IMR-90 (cell line): ENCODE results near the gene CXCL11. TPM values are rescaled to one million over a fixed set of nuclear protein-coding genes. Genes with fewer than 3 reads are reported as not detected.
A peak's percentile ranks its signal among the peaks of the same experiment; 100 is the strongest.

Experiments used
- ATAC-seq: fragments of 200-7000 bp; cut with Tn5 transposase; 2 replicates; pipeline ENCODE4 v1.9.1; 2020; ENCODE audit warnings: low read depth, mild to moderate bottlenecking, moderate library complexity
- BruUV-seq: library from RNA; stranded (reverse); fragments of 400-500 nt; replicated peaks from 2 replicates; lab custom pipeline; 2021; lab: Mats Ljungman, UMichigan
- CTCF ChIA-PET: fragments of 300-600 bp; formaldehyde crosslinking; extraction: SDS; loops from one replicate; lab custom pipeline; 2021; ENCODE audit warnings: antibody characterized with exemption; lab: Yijun Ruan, JAX
- POLR2A ChIA-PET: fragments of 300-600 bp; sonication (Branson Sonifier 250); formaldehyde crosslinking; loops from one replicate; lab custom pipeline; 2022; ENCODE audit warnings: antibody characterized with exemption; ENCODE audit not compliant: unreplicated experiment; lab: Charles Lee
- DNase-seq: peaks from one replicate; pipeline ENCODE4 v3.0.0; 2013
- H2AFZ ChIP-seq: replicated peaks from 2 replicates; pipeline ENCODE3; 2013; ENCODE audit warnings: low read length, mild to moderate bottlenecking; ENCODE audit not compliant: poor library complexity
- H2AK5ac ChIP-seq: 2 replicates; pipeline ENCODE4 v1.6.1; 2013; ENCODE audit warnings: low read depth, low read length, inconsistent platforms
- H2AK9ac ChIP-seq: replicated peaks from 2 replicates; pipeline ENCODE3; 2013; ENCODE audit warnings: mild to moderate bottlenecking, low read depth, low read length, moderate library complexity; ENCODE audit not compliant: poor library complexity
- H2BK120ac ChIP-seq: 2 replicates; pipeline ENCODE4 v1.6.1; 2013; ENCODE audit warnings: low read depth, low read length, inconsistent platforms
- H2BK15ac ChIP-seq: 3 replicates; pipeline ENCODE4 v1.6.1; 2013; ENCODE audit warnings: low read depth, low read length, inconsistent platforms
- H2BK20ac ChIP-seq: 2 replicates; pipeline ENCODE4 v1.6.1; 2013; ENCODE audit warnings: low read depth, mild to moderate bottlenecking, inconsistent platforms, low read length, moderate library complexity
- H2BK5ac ChIP-seq: 2 replicates; pipeline ENCODE4 v1.6.1; 2013; ENCODE audit warnings: mild to moderate bottlenecking, low read depth, low read length, inconsistent platforms; ENCODE audit not compliant: poor library complexity, severe bottlenecking
- H3K14ac ChIP-seq: replicated peaks from 2 replicates; pipeline ENCODE4 v1.6.1; 2013; ENCODE audit warnings: low read depth, low read length, inconsistent platforms
- H3K18ac ChIP-seq: 2 replicates; pipeline ENCODE4 v1.6.1; 2013; ENCODE audit warnings: low read depth, low read length, control low read depth
- H3K23ac ChIP-seq: 2 replicates; pipeline ENCODE4 v1.6.1; 2013; ENCODE audit warnings: low read depth, low read length, inconsistent platforms
- H3K27ac ChIP-seq: 2 replicates; pipeline ENCODE4 v1.5.1; 2013; ENCODE audit warnings: mild to moderate bottlenecking, control low read depth, low read length; ENCODE audit not compliant: insufficient read depth
- H3K27me3 ChIP-seq: 2 replicates; pipeline ENCODE4 v1.6.1; 2013; ENCODE audit warnings: low read length; ENCODE audit not compliant: control insufficient read depth, insufficient read depth
- H3K36me3 ChIP-seq: 2 replicates; pipeline ENCODE4 v1.6.1; 2013; ENCODE audit warnings: low read length, mixed read lengths; ENCODE audit not compliant: control insufficient read depth, insufficient read depth
- H3K4ac ChIP-seq: 2 replicates; pipeline ENCODE4 v1.6.1; 2013; ENCODE audit warnings: low read depth, low read length, inconsistent platforms
- H3K4me1 ChIP-seq: 2 replicates; pipeline ENCODE4 v1.6.1; 2013; ENCODE audit warnings: low read length, mixed read lengths; ENCODE audit not compliant: control insufficient read depth, insufficient read depth
- H3K4me2 ChIP-seq: 2 replicates; pipeline ENCODE4 v1.6.1; 2013; ENCODE audit warnings: low read depth, mild to moderate bottlenecking, control low read depth, low read length, moderate library complexity
- H3K4me3 ChIP-seq: 2 replicates; pipeline ENCODE4 v1.5.1; 2013; ENCODE audit warnings: low read depth, mild to moderate bottlenecking, control low read depth, low read length, moderate library complexity; ENCODE audit not compliant: insufficient read depth
- H3K56ac ChIP-seq: 2 replicates; pipeline ENCODE4 v1.6.1; 2013; ENCODE audit warnings: low read length, inconsistent platforms; ENCODE audit not compliant: insufficient read depth; ENCODE audit errors: extremely low read depth
- H3K79me1 ChIP-seq, 2 experiments: 2 replicates each; pipeline ENCODE4 v1.6.1; 2013; ENCODE audit warnings: low read length in 2 of 2, inconsistent platforms in 1 of 2, low read depth in 1 of 2
- H3K9ac ChIP-seq: 2 replicates; pipeline ENCODE4 v1.6.1; 2013; ENCODE audit warnings: low read depth, low read length, control low read depth
- H3K9me1 ChIP-seq: 2 replicates; pipeline ENCODE4 v1.6.1; 2013; ENCODE audit warnings: low read length, inconsistent platforms; ENCODE audit not compliant: insufficient read depth
- H3K9me3 ChIP-seq: 2 replicates; pipeline ENCODE4 v1.6.1; 2013; ENCODE audit warnings: low read length; ENCODE audit not compliant: control insufficient read depth, insufficient read depth
- H4K20me1 ChIP-seq: 2 replicates; pipeline ENCODE4 v1.6.1; 2013; ENCODE audit warnings: low read length, inconsistent platforms; ENCODE audit not compliant: insufficient read depth
- H4K5ac ChIP-seq: 2 replicates; pipeline ENCODE4 v1.6.1; 2013; ENCODE audit warnings: mild to moderate bottlenecking, low read depth, low read length, control low read depth
- H4K8ac ChIP-seq, 2 experiments: 2 replicates each; pipeline ENCODE4 v1.6.1; 2013; ENCODE audit warnings: low read depth in 2 of 2, low read length in 2 of 2, control low read depth in 1 of 2, inconsistent platforms in 1 of 2
- H4K91ac ChIP-seq: 2 replicates; pipeline ENCODE4 v1.6.1; 2013; ENCODE audit warnings: low read depth, low read length, inconsistent platforms; ENCODE audit not compliant: insufficient read depth
- CTCF ChIP-seq: conservative IDR thresholded peaks from 2 replicates; pipeline ENCODE4 v1.5.1; 2012; ENCODE audit warnings: mild to moderate bottlenecking, low read depth, low read length, improper control_type of control experiment
- ELK1 ChIP-seq: fragments of 150-350 bp; IDR thresholded peaks from 2 replicates; pipeline ENCODE4 v1.6.1; 2016; ENCODE audit warnings: low read depth, mild to moderate bottlenecking, low read length, moderate library complexity, borderline replicate concordance
- FOS ChIP-seq: fragments of 150-350 bp; IDR thresholded peaks from 2 replicates; pipeline ENCODE4 v1.6.1; 2016; ENCODE audit warnings: low read depth, low read length
- MAFK ChIP-seq: IDR thresholded peaks from 2 replicates; pipeline ENCODE4 v1.6.1; 2012; ENCODE audit warnings: low read depth, low read length, improper control_type of control experiment
- RAD21 ChIP-seq: IDR thresholded peaks from 2 replicates; pipeline ENCODE4 v1.6.1; 2012; ENCODE audit warnings: low read length, improper control_type of control experiment
- RCOR1 ChIP-seq: IDR thresholded peaks from 2 replicates; pipeline ENCODE4 v1.6.1; 2012; ENCODE audit warnings: mild to moderate bottlenecking, low read length, improper control_type of control experiment; ENCODE audit not compliant: insufficient replicate concordance
- RFX5 ChIP-seq: IDR thresholded peaks from 2 replicates; pipeline ENCODE4 v1.8.0; 2012; ENCODE audit warnings: low read depth, mild to moderate bottlenecking, low read length, moderate library complexity
- USF2 ChIP-seq: fragments of 150-350 bp; IDR thresholded peaks from 2 replicates; pipeline ENCODE4 v1.6.1; 2017; ENCODE audit warnings: mild to moderate bottlenecking, antibody characterized with exemption, low read length, low read depth
- WGBS, 2 experiments: methylation state at CpG; one replicate each; pipeline versions ENCODE4 v1.1.5 to v1.1.7; 2013; ENCODE audit warnings: missing lambda C conversion rate in 2 of 2; ENCODE audit not compliant: insufficient read length in 1 of 2; ENCODE audit errors: extremely low coverage in 2 of 2; 5-methylcytosine and 5-hydroxymethylcytosine counted together
- dilution Hi-C: fragments of 300-500 bp; cut with HindIII; formaldehyde crosslinking; loops from one replicate; pipeline ENCODE4 v1.14.3; 2018; ENCODE audit warnings: low sequenced_read_pairs; ENCODE audit not compliant: unreplicated experiment
- in situ Hi-C: fragments of 300-500 bp; cut with MboI; formaldehyde crosslinking; loops from 3 replicates; pipeline ENCODE4 v1.14.3; 2019; ENCODE audit warnings: low sequenced_read_pairs, inconsistent platforms, mixed read lengths
- intact Hi-C: fragments of 100-400 bp; cut with micrococcal nuclease; formaldehyde crosslinking; loops from 2 replicates; pipeline ENCODE4 v1.10.0; 2022
- polyA plus RNA-seq, 3 experiments: library from polyadenylated mRNA; depleted of rRNA; stranded (reverse); fragments of >200 nt; gene quantifications; 2 replicates each; pipeline ENCODE4 v1.2.3, GENCODE V29; 2012; ENCODE audit warnings: low replicate concordance in 1 of 3
- total RNA-seq: library from RNA; depleted of rRNA; stranded (reverse); fragments of >200 nt; gene quantifications from 2 replicates; pipeline ENCODE4 v1.2.3, GENCODE V29; 2012

Gene CXCL11
- total and polyA plus RNA-seq, 2 of the 4 experiments (the other 2 are of a cell fraction), result under 0.01 TPM; not detected in 1

GRCh38 chr4:76013540-76013939, 22.3 kb downstream of the CXCL11 start:
- Histone ChIP-seq H3K36me3 (no peaks in the 10 kb centered on the region), H3K27ac (no peak overlapping the region), H3K14ac (no peak overlapping the region), H3K56ac (no peak overlapping the region), H2AFZ (no peak overlapping the region), H3K79me1 (no peaks in the 10 kb centered on the region; a peak in 1 of 4 replicates), H2AK9ac (no peak overlapping the region), H2BK20ac (peak overlapping the region; percentile 99; the same call in 1 of the 2 replicates), H2BK15ac (no peak overlapping the region; the same call in 2 of the 3 replicates), H3K27me3 (no peaks in the 10 kb centered on the region), H3K18ac (peak overlapping the region; percentile 96; the same call in 1 of the 2 replicates), H4K20me1 (no peaks in the 10 kb centered on the region), H4K8ac (peak overlapping the region; percentile 32 to 81; a peak in 3 of 4 replicates), H3K23ac (no peak overlapping the region), H3K9ac (no peak overlapping the region), H4K5ac (no peak overlapping the region; the same call in 1 of the 2 replicates), H3K4ac (no peak overlapping the region; the same call in 1 of the 2 replicates), H2BK5ac (peak overlapping the region; percentile 89), H4K91ac (no peak overlapping the region), H2AK5ac (no peak overlapping the region), H3K4me2 (no peak overlapping the region), H3K9me3 (no peaks in the 10 kb centered on the region), H3K4me1 (peaks cover 19% of the 10 kb centered on the region), H3K4me3 (no peak overlapping the region), H2BK120ac (peak overlapping the region; percentile 97; the same call in 1 of the 2 replicates), H3K9me1 (peaks cover 13% of the 10 kb centered on the region)
- TF ChIP-seq USF2, result no peak
- no peak for TF ChIP-seq ELK1
- no peak for TF ChIP-seq CTCF
- no peak for TF ChIP-seq MAFK
- no peak for TF ChIP-seq FOS
- no peak for TF ChIP-seq RFX5
- no peak for TF ChIP-seq RCOR1
- no peak for TF ChIP-seq RAD21
- CTCF ChIA-PET, result no interaction called here
- dilution Hi-C loops, result no loop called here
- ATAC-seq (no peak), DNase-seq (no peak)
- in situ Hi-C loops, result no loop called here
- intact Hi-C loops, result loop anchor here (2.0 kb wide), 1 partner anchor 15 kb away; no protein-coding TSS in a partner anchor
- POLR2A ChIA-PET, result no interaction called here
- no TSS peak for BruUV-seq
- WGBS, 2 experiments, result no CpG with 5 or more reads among the region's 1 CpG
